Fibroblast of the aortic adventitia (primary cell): Measurements from ENCODE around the gene SH2B2. TPM values are rescaled to one million over a fixed set of nuclear protein-coding genes. Genes with fewer than 3 reads are reported as not detected.
"Not testable (repeated sequence)": the region's sequence is repeated elsewhere in the genome, so short reads cannot be mapped to it uniquely, and the experiment has no call there.

Experiments
- DNase-seq: peaks from one replicate; pipeline ENCODE4 v3.0.0-alpha.2; 2010; ENCODE audit warnings: low read depth
- H3K4me3 ChIP-seq: 2 replicates; pipeline ENCODE4 v1.5.1; 2011; ENCODE audit warnings: low read depth, mild to moderate bottlenecking, control low read depth, low read length, moderate library complexity
- total RNA-seq: library from RNA; depleted of rRNA; stranded (reverse); fragments of >200 nt; gene quantifications from 2 replicates; pipeline ENCODE4 v1.2.3, GENCODE V29; 2012; ENCODE audit warnings: low replicate concordance
- TF ChIP-seq, protein P1 (sequence below): IDR thresholded peaks from 2 replicates; pipeline ENCODE4 v1.5.1; 2011; ENCODE audit warnings: mild to moderate bottlenecking, low read length, control low read depth, inconsistent platforms; ENCODE audit not compliant: insufficient read depth

Gene SH2B2
- total RNA-seq, 1 donor: 2.0 TPM

DNA sequence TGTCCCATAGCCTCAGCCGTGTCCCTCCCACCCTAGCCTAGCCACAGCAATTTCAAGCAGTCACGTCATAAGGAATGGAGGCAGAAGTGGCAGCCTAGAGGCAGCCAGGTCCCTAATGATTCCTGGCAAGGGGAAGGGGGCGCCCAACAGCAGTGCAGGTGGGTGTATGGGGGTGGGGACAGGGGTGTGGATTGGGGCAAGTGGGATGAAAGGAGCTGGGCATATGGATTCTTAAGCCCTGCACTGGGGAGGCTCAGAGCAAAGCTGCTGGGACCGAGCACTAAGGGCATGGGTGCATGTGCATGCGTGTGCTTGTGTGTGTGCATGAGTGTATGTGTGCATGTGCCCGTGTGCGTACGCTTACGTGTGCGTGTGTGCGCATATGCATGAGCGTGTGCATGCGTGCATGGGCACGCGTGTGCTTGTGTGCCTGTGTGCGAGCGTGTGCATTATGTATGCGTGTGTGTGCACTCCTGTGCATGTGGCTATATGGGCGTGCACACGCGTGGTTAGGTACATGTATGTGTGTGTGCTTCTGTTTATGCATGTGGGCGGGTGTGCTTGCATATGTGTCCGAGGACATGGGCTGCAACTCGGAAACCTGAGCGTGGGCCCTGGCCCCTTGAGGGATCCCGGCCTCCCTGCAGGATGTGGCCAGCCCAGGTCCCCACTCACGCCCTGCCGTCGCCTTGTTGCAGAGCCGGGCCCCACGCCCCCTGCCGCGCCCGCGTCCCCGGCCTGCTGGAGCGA is 34.1 kb downstream of the SH2B2 start:
- TF ChIP-seq, protein P1, sequence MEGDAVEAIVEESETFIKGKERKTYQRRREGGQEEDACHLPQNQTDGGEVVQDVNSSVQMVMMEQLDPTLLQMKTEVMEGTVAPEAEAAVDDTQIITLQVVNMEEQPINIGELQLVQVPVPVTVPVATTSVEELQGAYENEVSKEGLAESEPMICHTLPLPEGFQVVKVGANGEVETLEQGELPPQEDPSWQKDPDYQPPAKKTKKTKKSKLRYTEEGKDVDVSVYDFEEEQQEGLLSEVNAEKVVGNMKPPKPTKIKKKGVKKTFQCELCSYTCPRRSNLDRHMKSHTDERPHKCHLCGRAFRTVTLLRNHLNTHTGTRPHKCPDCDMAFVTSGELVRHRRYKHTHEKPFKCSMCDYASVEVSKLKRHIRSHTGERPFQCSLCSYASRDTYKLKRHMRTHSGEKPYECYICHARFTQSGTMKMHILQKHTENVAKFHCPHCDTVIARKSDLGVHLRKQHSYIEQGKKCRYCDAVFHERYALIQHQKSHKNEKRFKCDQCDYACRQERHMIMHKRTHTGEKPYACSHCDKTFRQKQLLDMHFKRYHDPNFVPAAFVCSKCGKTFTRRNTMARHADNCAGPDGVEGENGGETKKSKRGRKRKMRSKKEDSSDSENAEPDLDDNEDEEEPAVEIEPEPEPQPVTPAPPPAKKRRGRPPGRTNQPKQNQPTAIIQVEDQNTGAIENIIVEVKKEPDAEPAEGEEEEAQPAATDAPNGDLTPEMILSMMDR: no peak
- no peak for DNase-seq
- no peak overlapping the region for H3K4me3 ChIP-seq

DNA sequence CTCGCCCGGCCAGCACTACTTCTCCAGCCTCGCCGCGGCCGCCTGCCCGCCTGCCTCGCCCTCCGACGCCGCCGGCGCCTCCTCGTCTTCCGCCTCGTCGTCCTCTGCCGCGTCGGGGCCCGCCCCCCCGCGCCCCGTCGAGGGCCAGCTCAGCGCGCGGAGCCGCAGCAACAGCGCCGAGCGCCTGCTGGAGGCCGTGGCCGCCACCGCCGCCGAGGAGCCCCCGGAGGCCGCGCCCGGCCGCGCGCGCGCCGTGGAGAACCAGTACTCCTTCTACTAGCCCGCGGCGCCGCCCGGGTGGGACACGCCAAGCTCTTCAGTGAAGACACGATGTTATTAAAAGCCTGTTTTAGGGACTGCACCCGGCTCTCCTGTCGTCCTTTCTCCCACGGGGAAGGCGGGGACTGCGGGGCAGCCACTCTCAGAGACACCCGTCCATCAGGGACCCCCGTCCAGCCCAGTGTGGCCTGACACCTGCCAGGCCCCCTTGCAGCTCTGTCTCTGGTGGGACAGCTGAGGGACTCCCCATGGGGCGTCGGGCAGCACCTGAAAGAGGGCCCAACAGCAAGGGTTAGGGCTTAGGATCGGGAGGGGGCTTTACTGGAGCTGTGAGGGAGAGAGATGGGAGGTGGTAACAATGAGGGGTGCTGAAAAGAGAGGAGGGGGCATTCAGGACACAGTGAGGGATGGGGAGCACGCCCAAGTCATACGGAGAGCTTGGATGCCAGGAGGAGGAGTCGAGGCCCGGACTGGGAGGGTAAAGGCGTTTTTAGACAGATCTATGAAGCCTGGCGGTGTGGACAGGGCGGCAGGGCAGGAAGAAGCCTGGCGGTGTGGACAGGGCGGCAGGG is 34.9 kb downstream of the SH2B2 start:
- H3K4me3 ChIP-seq: no peak overlapping the region
- no peak for DNase-seq
- TF ChIP-seq, protein P1: no peak

DNA sequence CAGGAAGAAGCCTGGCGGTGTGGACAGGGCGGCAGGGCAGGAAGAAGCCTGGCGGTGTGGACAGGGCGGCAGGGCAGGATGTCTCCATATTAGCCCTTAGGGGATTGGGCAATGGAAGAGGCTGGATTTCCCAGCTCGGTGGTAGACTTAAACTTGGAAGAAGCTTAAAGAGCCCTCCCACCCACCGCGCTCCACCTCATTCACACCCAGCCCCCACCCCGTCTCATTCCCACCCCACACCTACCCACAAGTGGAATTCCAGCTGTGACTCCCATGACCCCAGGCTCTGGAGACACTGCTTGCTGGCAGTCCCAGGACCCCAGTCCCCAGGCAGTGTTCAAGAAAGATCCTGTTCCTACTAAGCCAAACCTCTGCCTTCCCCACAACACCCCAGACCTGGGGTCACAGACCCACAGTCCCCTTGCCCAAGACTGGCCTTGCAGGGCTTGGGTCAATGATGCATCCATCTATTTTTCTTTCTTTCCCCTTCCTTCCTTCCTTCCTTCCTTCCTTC is 35.6 kb downstream of the SH2B2 start:
- no peak overlapping the region for H3K4me3 ChIP-seq
- TF ChIP-seq, protein P1: no peak
- DNase-seq: no peak

DNA sequence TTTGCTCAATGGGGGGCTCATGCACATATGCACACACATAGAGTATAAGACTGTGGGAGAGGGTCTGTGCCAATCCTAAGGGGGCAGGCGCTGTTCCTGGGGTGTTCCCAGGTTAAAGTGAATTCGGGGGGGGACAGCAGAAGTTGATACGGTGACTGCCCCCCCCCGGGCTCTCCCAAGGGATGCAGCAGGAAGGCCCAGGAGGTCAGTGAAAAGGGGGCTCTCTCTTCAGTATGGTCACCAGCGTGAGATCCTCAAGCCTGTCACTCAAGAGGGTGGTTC is 37.2 kb downstream of the SH2B2 start:
- no peak for DNase-seq
- no peak overlapping the region for H3K4me3 ChIP-seq
- TF ChIP-seq, protein P1: no peak

DNA sequence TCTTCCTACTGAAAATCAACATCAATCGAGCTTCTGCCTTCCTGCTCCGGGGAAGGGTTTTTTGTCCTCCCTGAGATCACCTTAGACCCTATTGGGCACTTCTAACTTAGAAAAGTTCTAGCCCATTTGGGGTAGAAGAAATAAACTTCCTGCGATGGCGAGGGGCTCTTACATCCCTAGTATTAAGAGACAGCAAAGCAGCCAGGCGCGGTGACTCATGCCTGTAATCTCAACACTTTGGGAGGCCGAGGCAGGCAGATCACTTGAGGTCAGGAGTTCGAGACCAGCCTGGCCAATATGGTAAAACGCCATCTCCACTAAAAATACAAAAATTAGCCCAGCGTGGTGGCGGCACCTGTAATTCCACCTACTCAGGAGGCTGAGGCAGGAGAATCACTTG is 38.4 kb downstream of the SH2B2 start:
- not testable (repeated sequence) for DNase-seq, H3K4me3 ChIP-seq

DNA sequence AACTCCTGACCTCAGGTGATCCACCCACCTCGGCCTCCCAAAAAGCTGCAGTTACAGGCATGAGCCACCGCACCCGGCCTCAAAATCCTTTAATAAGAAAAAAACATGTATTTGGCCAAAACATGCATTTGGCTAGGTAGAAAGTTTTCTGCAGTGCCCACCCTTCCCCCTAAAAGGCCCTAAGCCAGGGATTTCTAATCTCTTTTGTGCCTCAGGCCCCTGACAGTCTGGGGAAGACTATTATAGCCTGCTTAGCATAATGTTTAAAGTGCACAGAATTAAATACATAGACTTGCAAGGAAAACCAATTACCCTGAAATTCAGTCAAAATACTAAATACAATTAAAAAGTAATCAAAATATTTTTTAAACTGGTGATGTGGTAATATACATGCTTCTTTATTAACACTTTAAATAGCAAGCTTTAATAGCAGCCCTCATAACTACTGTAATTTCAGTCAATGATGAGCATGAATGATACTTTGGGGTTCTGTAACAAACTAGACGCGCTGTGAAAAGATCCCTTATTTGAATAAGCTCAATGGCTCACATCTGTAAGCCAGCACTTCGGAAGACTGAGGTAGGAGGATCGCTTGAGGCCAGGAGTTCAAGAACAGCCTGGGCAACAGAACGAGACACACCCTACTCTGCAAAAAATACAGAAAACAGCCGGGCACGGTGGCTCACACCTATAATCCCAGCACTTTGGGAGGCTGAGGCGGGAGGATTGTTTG is 39.7 kb downstream of the SH2B2 start:
- no peak overlapping the region for H3K4me3 ChIP-seq
- no peak for DNase-seq
- TF ChIP-seq, protein P1: no peak

DNA sequence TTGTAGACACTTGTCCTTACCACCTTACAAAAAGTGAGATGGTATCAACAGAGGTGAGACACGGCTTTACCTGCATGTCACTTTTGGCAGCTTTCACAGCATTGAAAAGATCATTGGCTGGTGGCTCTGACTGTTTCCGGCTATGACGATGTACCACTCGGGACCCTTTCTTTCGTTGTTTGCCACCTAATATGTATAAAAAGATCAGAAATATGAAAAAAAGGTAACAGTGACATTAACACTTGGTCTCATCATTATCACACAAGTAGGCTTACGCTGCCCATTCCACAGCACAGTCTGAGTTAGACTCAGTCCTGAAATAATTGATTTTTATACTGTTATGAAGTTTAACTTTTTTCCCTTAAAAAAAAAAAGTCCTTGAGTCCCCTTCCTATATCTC is 40.5 kb downstream of the SH2B2 start:
- DNase-seq, H3K4me3 ChIP-seq: not testable (repeated sequence)

DNA sequence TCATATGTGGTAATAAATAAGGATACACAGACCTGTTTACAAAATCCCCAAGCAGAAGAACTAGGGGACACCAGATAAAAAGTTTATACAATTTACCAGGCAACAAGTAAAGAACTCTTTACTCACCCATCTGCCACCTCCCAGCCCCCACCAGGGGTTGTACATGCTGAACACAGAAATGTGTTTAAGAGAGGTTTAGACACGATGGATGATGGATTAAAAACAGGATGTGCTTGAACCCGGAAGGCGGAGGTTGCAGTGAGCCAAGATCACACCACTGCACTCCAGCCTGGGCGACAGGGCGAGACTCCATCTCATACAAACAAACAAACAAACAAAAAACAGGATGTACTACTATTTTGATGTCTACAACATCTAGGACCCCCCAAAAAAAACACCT is 42.2 kb downstream of the SH2B2 start:
- H3K4me3 ChIP-seq, DNase-seq: not testable (repeated sequence)

DNA sequence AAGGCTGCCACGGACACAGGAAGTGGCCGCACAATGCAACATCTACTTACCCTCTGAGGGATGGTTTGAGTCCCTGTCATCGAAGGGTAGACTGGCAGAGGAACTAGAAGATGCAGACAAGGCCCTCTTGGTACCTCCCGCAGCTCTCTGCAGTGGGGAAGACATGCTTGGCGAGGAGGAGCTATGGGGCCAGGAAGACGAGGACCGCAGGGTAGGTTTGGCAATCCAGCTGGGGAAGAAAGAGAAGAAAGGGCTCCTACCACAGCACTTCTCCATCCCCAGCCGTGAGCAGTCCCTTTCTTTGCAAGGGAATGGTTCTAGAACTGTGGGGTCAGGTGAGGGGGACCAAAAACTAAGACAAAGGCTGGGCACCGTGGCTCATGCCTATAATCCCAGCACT is 42.7 kb downstream of the SH2B2 start:
- H3K4me3 ChIP-seq, DNase-seq: not testable (repeated sequence)

DNA sequence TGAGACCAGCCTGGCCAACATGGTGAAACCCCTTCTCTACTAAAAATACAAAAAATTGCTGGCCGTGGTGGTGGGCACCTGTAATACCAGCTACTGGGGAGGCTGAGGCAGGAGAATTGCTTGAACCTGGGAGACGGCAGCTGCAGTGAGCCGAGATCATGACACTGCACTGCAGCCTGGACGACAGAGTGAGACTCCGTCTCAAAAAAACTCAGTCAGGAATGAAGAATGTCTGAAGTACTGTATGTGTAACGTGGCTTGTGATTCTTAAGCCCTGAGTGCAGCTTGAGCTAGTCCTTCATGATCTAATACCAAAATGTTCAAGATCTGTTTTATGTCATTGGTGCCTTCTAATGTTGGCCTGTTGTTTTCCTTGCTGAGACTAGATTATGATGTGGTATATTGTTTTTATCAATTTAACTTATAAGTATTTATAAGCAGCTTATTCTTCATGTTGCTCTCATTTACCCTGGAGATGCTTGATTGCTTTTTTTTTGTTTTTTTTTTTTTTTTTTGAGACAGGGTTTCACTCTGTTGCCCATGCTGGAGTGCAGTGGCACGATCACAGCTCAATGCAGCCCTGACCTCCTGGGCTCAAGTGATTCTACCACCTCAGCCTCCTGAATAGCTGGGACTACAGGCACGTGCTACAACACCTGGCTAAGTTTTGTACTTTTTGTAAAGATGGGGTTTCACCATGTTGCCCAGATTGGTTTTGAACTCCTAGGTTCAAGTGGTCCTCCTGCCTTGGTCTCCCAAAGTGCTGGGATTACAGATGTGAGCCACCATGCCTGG is 44.2 kb downstream of the SH2B2 start:
- H3K4me3 ChIP-seq, DNase-seq: not testable (repeated sequence)

DNA sequence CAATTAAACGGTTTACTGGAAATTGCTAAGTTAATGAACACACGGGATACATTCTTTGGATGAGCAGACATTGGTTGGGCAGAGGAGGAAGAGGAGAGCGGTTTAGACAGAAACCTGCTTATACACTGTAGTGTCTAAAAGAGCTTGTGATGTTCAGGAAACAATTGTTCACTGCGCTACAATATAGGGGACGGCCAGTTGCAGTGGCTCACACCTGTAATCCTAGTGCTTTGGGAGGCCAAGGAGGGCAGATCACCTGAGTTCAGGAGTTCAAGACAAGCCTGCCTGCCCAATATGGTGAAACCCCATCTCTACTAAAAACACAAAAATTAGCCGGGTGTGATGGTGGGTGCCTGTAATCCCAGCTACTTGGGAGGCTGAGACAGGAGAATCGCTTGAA is 48.9 kb downstream of the SH2B2 start:
- not testable (repeated sequence) for H3K4me3 ChIP-seq, DNase-seq
